ENCODE data around the gene IFIT3.
"Not testable (repeated sequence)": the region's sequence is repeated elsewhere in the genome, so short reads cannot be mapped to it uniquely, and the experiment has no call there.

Gene IFIT3

DNA sequence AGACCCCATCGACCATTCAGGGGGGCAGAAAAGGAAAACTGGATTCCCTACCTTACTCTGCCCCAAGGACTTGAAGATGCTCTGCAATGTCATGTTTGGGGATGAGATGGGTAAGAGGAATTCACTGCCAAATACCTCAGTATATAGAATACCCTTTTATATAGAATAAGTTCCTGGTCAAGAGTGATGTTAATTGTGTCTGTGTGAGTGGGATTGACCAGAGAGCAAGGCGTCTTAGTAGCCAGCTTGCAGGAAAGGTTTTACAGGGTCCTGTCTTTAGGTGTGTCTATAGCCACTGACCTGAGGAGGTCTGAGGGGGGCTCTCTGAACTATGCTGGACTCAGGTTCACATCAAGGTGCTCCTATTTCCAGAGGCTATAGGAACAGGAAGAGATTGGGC is 1.4 kb downstream of the IFIT3 start:
- Histone ChIP-seq H3K27me3 (ENCODE audit: insufficient read depth, insufficient read length) (no peaks in the 10 kb centered on the region), H3K9ac (ENCODE audit: insufficient read length, low read depth) (no peak overlapping the region), H3K36me3 (ENCODE audit: insufficient read depth, insufficient read length, low read length) (no peaks in the 10 kb centered on the region), H3K9me3 (ENCODE audit: insufficient read depth, low read length) (no peaks in the 10 kb centered on the region; the same call in 1 of the 2 replicates), H3K4me3 (ENCODE audit: insufficient read length, low read depth) (no peak overlapping the region), H3K4me1 (ENCODE audit: insufficient read depth, insufficient read length) (peaks cover 3% of the 10 kb centered on the region)
- TF ChIP-seq ZNF274 (IDR thresholded peaks at IDR 0.05; ENCODE audit: low read depth, low read length): no peak
- no peak for TF ChIP-seq YY1 (IDR thresholded peaks at IDR 0.05; ENCODE audit: insufficient read depth, insufficient read length)
- no peak for TF ChIP-seq SUZ12 (IDR thresholded peaks at IDR 0.05; ENCODE audit: extremely low read depth, insufficient read depth, insufficient read length)
- no peak for DNase-seq (ENCODE audit: low read depth, low spot score)

DNA sequence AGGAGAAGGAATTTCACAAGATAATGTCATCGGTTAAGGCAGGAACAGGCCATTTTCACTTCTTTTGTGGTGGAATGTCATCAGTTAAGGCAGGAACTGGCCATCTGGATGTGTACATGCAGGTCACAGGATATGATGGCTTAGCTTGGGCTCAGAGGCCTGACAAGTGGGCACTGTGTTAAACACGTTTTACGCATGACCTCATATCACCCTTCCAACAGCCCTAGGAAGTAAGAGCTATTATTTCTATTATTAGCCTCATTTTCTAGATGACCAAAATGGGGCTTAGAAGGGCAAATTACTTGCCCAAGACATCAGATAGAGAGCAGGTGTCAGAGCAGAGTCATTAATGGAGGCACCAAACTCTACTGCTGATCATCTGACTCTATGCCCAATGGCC is 2.2 kb downstream of the IFIT3 start:
- DNase-seq (ENCODE audit: low read depth, low spot score); H3K4me3 ChIP-seq (ENCODE audit: insufficient read length, low read depth); H3K4me1 ChIP-seq (ENCODE audit: insufficient read depth, insufficient read length); H3K9ac ChIP-seq (ENCODE audit: insufficient read length, low read depth); H3K9me3 ChIP-seq (ENCODE audit: insufficient read depth, low read length); H3K27me3 ChIP-seq (ENCODE audit: insufficient read depth, insufficient read length); H3K36me3 ChIP-seq (ENCODE audit: insufficient read depth, insufficient read length, low read length): not testable (repeated sequence)

DNA sequence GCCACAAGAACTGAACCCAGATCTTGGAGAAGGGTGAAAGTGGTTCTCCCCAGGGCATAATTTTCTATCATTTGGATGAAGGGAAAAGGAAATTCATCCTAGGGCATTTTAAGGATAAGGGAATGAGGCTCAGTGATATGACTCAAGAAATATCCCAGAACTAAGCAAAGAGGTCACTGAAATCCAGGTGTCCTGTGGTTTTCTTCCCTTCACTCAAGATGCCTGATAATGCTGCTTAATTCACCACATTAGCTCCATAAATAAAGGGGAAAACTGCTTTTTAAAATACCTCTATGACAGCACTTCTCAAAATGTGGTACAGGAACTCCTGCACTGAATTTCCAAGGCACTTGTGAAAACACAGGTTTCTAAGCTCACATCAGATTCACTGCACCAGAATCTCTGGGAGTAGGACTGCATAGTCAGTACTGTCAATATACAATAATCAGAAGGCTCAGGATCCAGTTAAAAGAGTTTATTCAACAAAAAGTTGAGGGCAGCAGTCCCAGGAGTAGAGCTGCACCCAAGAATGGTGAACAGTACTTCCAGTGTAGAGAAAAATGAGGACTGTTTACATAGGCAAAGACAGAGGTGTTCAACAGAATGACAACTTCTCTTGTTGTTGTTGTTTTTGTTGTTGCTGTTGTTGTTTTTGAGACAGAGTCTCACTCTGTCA is 2.9 kb downstream of the IFIT3 start:
- DNase-seq (ENCODE audit: low read depth, low spot score): no peak
- Histone ChIP-seq H3K36me3 (ENCODE audit: insufficient read depth, insufficient read length, low read length) (no peaks in the 10 kb centered on the region), H3K9ac (ENCODE audit: insufficient read length, low read depth) (no peak overlapping the region), H3K4me3 (ENCODE audit: insufficient read length, low read depth) (no peak overlapping the region), H3K4me1 (ENCODE audit: insufficient read depth, insufficient read length) (peaks cover 3% of the 10 kb centered on the region), H3K9me3 (ENCODE audit: insufficient read depth, low read length) (no peaks in the 10 kb centered on the region; the same call in 1 of the 2 replicates), H3K27me3 (ENCODE audit: insufficient read depth, insufficient read length) (no peaks in the 10 kb centered on the region)
- TF ChIP-seq YY1 (IDR thresholded peaks at IDR 0.05; ENCODE audit: insufficient read depth, insufficient read length): no peak
- TF ChIP-seq ZNF274 (IDR thresholded peaks at IDR 0.05; ENCODE audit: low read depth, low read length): no peak
- no peak for TF ChIP-seq SUZ12 (IDR thresholded peaks at IDR 0.05; ENCODE audit: extremely low read depth, insufficient read depth, insufficient read length)

DNA sequence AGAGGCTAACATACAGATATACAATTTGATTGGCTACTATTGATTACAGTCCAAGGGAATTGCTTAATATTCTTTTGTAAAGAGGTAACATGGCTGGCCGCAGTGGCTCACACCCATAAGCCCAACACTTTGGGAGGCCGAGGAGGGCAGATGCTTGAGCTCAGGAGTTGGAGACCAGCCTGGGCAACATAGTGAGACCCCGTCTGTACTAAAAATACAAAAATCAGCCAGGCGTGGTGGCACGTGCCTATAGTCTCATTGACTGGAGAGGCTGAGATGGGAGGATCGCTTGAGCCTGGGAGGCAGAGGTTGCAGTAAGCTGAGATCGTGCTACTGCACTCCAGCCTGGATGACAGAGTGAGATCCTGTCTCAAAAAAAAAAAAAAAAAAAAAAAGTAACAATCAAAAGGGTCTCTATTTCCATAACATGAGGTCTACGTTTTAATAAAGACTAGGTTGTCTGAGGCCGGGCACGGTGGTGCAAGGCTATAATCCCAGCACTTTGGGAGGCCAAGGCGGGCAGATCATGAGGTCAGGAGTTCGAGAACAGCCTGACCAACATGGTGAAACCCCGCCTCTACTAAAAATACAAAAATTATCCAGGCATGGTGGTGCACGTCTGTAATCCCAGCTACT is 3.8 kb downstream of the IFIT3 start:
- not testable (repeated sequence) for H3K9me3 ChIP-seq (ENCODE audit: insufficient read depth, low read length); H3K4me3 ChIP-seq (ENCODE audit: insufficient read length, low read depth); H3K27me3 ChIP-seq (ENCODE audit: insufficient read depth, insufficient read length); DNase-seq (ENCODE audit: low read depth, low spot score); H3K36me3 ChIP-seq (ENCODE audit: insufficient read depth, insufficient read length, low read length); H3K4me1 ChIP-seq (ENCODE audit: insufficient read depth, insufficient read length); H3K9ac ChIP-seq (ENCODE audit: insufficient read length, low read depth)

DNA sequence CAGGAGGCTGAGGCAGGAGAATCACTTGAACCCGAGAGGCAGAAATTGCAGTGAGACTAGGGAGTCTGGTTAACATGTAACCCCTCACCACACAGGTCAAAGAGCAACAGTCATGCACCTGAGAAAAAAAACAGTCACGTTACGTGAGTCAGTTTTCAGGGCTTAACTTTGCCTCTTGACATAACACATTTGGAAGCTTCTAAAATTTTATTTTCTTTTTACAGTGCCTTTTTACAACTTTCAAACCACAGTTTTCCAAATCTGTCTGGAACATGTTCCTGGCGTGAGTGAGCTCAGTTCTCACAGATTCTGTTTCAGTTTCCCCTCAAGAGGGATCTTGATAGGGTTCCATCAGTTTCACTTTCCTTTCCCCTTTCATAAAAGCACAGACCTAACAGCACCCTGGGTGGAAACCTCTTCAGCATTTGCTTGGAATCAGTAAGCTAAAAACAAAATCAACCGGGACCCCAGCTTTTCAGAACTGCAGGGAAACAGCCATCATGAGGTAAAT is 4.4 kb downstream of the IFIT3 start:
- Histone ChIP-seq H3K9me3 (ENCODE audit: insufficient read depth, low read length) (no peaks in the 10 kb centered on the region; the same call in 1 of the 2 replicates), H3K36me3 (ENCODE audit: insufficient read depth, insufficient read length, low read length) (no peaks in the 10 kb centered on the region), H3K27me3 (ENCODE audit: insufficient read depth, insufficient read length) (no peaks in the 10 kb centered on the region), H3K9ac (ENCODE audit: insufficient read length, low read depth) (no peak overlapping the region), H3K4me1 (ENCODE audit: insufficient read depth, insufficient read length) (peaks cover 3% of the 10 kb centered on the region), H3K4me3 (ENCODE audit: insufficient read length, low read depth) (no peak overlapping the region)
- DNase-seq (ENCODE audit: low read depth, low spot score): no peak
- no peak for TF ChIP-seq ZNF274 (IDR thresholded peaks at IDR 0.05; ENCODE audit: low read depth, low read length)
- TF ChIP-seq YY1 (IDR thresholded peaks at IDR 0.05; ENCODE audit: insufficient read depth, insufficient read length): no peak
- no peak for TF ChIP-seq SUZ12 (IDR thresholded peaks at IDR 0.05; ENCODE audit: extremely low read depth, insufficient read depth, insufficient read length)

DNA sequence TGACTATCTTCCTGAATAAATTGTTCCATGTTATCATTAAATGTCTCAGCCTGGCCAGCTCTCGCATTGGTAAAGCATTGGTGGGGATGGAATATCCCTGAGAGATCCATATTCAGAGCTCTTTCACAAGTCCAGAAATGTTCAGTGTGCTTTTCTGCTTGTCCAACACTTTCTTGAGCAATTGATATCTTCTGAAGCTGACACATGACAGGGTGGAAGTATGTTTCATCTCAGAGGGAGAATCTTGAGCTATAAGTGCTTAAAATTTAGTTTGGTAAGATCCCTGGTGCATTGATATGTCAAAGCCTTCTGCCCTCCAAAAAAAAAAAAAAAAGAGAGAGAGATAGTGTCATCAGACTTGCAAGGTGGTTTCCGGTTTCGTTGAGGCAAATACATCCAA is 7.4 kb downstream of the IFIT3 start:
- Histone ChIP-seq H3K4me1 (ENCODE audit: insufficient read depth, insufficient read length) (peaks cover 3% of the 10 kb centered on the region), H3K36me3 (ENCODE audit: insufficient read depth, insufficient read length, low read length) (no peaks in the 10 kb centered on the region), H3K9me3 (ENCODE audit: insufficient read depth, low read length) (no peaks in the 10 kb centered on the region), H3K9ac (ENCODE audit: insufficient read length, low read depth) (no peak overlapping the region), H3K27me3 (ENCODE audit: insufficient read depth, insufficient read length) (no peaks in the 10 kb centered on the region), H3K4me3 (ENCODE audit: insufficient read length, low read depth) (no peak overlapping the region)
- TF ChIP-seq ZNF274 (IDR thresholded peaks at IDR 0.05; ENCODE audit: low read depth, low read length) (no peak), YY1 (IDR thresholded peaks at IDR 0.05; ENCODE audit: insufficient read depth, insufficient read length) (no peak), SUZ12 (IDR thresholded peaks at IDR 0.05; ENCODE audit: extremely low read depth, insufficient read depth, insufficient read length) (no peak)
- no peak for DNase-seq (ENCODE audit: low read depth, low spot score)

DNA sequence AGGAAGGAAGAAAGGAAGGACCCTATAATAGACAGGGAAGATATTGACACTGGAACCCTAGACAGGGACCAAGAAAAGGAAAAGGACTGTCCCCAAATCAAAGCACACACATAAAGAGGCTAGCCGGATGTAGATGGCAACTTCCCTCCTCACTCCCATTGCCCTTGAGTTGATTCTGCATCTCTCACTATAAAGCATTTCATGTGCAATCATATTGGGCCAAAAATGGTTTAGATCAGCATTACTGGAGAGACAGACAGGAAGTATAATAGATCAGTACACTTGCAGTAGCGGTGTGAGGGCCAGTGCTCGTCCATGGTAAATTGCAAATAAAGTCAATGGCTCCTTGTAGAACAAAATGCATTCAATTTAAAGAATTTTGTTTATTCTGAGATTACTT is 8.4 kb downstream of the IFIT3 start:
- TF ChIP-seq ZNF274 (IDR thresholded peaks at IDR 0.05; ENCODE audit: low read depth, low read length) (no peak), YY1 (IDR thresholded peaks at IDR 0.05; ENCODE audit: insufficient read depth, insufficient read length) (no peak), SUZ12 (IDR thresholded peaks at IDR 0.05; ENCODE audit: extremely low read depth, insufficient read depth, insufficient read length) (no peak)
- no peak overlapping the region for H3K9ac ChIP-seq (ENCODE audit: insufficient read length, low read depth)
- no peak overlapping the region for H3K4me3 ChIP-seq (ENCODE audit: insufficient read length, low read depth)
- H3K27me3 ChIP-seq (ENCODE audit: insufficient read depth, insufficient read length): no peaks in the 10 kb centered on the region
- peaks cover 3% of the 10 kb centered on the region for H3K4me1 ChIP-seq (ENCODE audit: insufficient read depth, insufficient read length)
- DNase-seq (ENCODE audit: low read depth, low spot score): no peak
- H3K36me3 ChIP-seq (ENCODE audit: insufficient read depth, insufficient read length, low read length): no peaks in the 10 kb centered on the region
- no peaks in the 10 kb centered on the region for H3K9me3 ChIP-seq (ENCODE audit: insufficient read depth, low read length)

Data from NT2/D1 (cell line).